Smooth muscle cell (in vitro differentiated cells): ENCODE results near the gene MTCH1. TPM values are rescaled to one million over a fixed set of nuclear protein-coding genes. Genes with fewer than 3 reads are reported as not detected.

Source experiments
- DNase-seq: peaks from one replicate; lab custom pipeline; 2025; ENCODE audit not compliant: unreplicated experiment; lab: John Stamatoyannopoulos, UW
- H2AFZ ChIP-seq: fragments of 200-600 bp; sonication (generic); 2 replicates; pipeline ENCODE4 v1.6.0; 2016; ENCODE audit warnings: antibody characterized with exemption, low read depth, mild to moderate bottlenecking
- H3F3A ChIP-seq: fragments of 200-600 bp; sonication (generic); 2 replicates; pipeline ENCODE4 v1.6.0; 2017; ENCODE audit warnings: antibody characterized with exemption, low read depth
- H3K27ac ChIP-seq: fragments of 200-600 bp; sonication (generic); 2 replicates; pipeline ENCODE4 v1.5.1; 2016; ENCODE audit warnings: low read depth, mild to moderate bottlenecking
- H3K27me3 ChIP-seq: fragments of 200-600 bp; sonication (generic); 2 replicates; pipeline ENCODE4 v1.6.1; 2016; ENCODE audit warnings: low read depth, mild to moderate bottlenecking
- H3K36me3 ChIP-seq: fragments of 200-600 bp; sonication (generic); 2 replicates; pipeline ENCODE4 v1.5.1; 2016; ENCODE audit warnings: low read depth
- H3K4me1 ChIP-seq: fragments of 200-600 bp; sonication (generic); 2 replicates; pipeline ENCODE4 v1.5.1; 2016; ENCODE audit warnings: low read depth
- H3K4me2 ChIP-seq: fragments of 200-600 bp; sonication (generic); 2 replicates; pipeline ENCODE4 v1.6.0; 2016; ENCODE audit warnings: mild to moderate bottlenecking
- H3K4me3 ChIP-seq: fragments of 200-600 bp; sonication (generic); 2 replicates; pipeline ENCODE4 v1.5.1; 2016; ENCODE audit warnings: mild to moderate bottlenecking
- H3K79me2 ChIP-seq: fragments of 200-600 bp; sonication (generic); 2 replicates; pipeline ENCODE4 v1.6.0; 2016; ENCODE audit warnings: low read depth, mild to moderate bottlenecking
- H3K9ac ChIP-seq: fragments of 200-600 bp; sonication (generic); 2 replicates; pipeline ENCODE4 v1.6.0; 2016; ENCODE audit warnings: low read depth
- H3K9me3 ChIP-seq: fragments of 200-600 bp; sonication (generic); replicated peaks from 2 replicates; pipeline ENCODE4 v1.5.1; 2016; ENCODE audit warnings: low read depth
- H4K20me1 ChIP-seq: fragments of 200-600 bp; sonication (generic); 2 replicates; pipeline ENCODE4 v1.6.0; 2016; ENCODE audit warnings: low read depth
- CTCF ChIP-seq: fragments of 200-600 bp; sonication (generic); IDR thresholded peaks from 2 replicates; pipeline ENCODE4 v1.5.1; 2017; ENCODE audit warnings: borderline replicate concordance, mild to moderate bottlenecking, antibody characterized with exemption; ENCODE audit not compliant: insufficient read depth, poor library complexity, severe bottlenecking
- WGBS: methylation state at CpG from one replicate; pipeline ENCODE4 v1.1.7; 2016; ENCODE audit warnings: low lambda C conversion rate; 5-methylcytosine and 5-hydroxymethylcytosine counted together
- polyA plus RNA-seq: library from polyadenylated mRNA; unstranded; fragments of >200 nt; fragmentation: Nextera tagmentation; extraction: Ambion mirVana; gene quantifications from 2 replicates; pipeline ENCODE4 v1.2.1, GENCODE V29; 2016
- total RNA-seq: library from RNA; depleted of rRNA; stranded (reverse); fragments of >200 nt; gene quantifications from 2 replicates; pipeline ENCODE4 v1.2.3, GENCODE V29; 2014

Gene MTCH1
- total and polyA plus RNA-seq, 2 experiments from 2014 or later: 200 to 517 TPM

GRCh38 chr6:36964908-36965307 is 21.1 kb downstream of the MTCH1 start:
- Histone ChIP-seq H3K4me2 (no peak overlapping the region), H2AFZ (no peak overlapping the region), H3K36me3 (peaks cover 11% of the 10 kb centered on the region), H3K4me3 (no peak overlapping the region), H3K4me1 (no peaks in the 10 kb centered on the region), H3K27ac (no peak overlapping the region), H3F3A (peaks cover 8% of the 10 kb centered on the region), H3K27me3 (no peaks in the 10 kb centered on the region), H4K20me1 (peaks cover 5% of the 10 kb centered on the region), H3K9me3 (no peaks in the 10 kb centered on the region), H3K9ac (no peak overlapping the region), H3K79me2 (no peaks in the 10 kb centered on the region)
- whole genome bisulfite sequencing: 90% methylated on average over 4 of the region's 4 CpGs
- no peak for TF ChIP-seq CTCF
- DNase-seq: no peak

- WGBS: 82% methylated on average over 6 of the region's 6 CpGs
- Histone ChIP-seq H3K4me2 (no peak overlapping the region), H3K27me3 (no peaks in the 10 kb centered on the region), H3K27ac (no peak overlapping the region), H3K4me3 (no peak overlapping the region), H2AFZ (no peak overlapping the region), H3K9me3 (no peaks in the 10 kb centered on the region), H4K20me1 (peaks cover 5% of the 10 kb centered on the region), H3K4me1 (no peaks in the 10 kb centered on the region), H3K79me2 (no peaks in the 10 kb centered on the region), H3K9ac (no peak overlapping the region), H3F3A (peaks cover 8% of the 10 kb centered on the region), H3K36me3 (peaks cover 11% of the 10 kb centered on the region)
- no peak for TF ChIP-seq CTCF
- no peak for DNase-seq
These were observed 21.6 kb downstream of the MTCH1 start for GRCh38 chr6:36964349-36964748.

- WGBS: 84% methylated on average over 11 of the region's 11 CpGs
- Histone ChIP-seq H3K79me2 (no peaks in the 10 kb centered on the region), H2AFZ (no peak overlapping the region), H3K4me2 (no peak overlapping the region), H3K4me1 (no peaks in the 10 kb centered on the region), H3K27ac (no peak overlapping the region), H3K4me3 (no peak overlapping the region), H3K9ac (no peak overlapping the region), H3F3A (peaks cover 8% of the 10 kb centered on the region), H3K27me3 (no peaks in the 10 kb centered on the region), H3K9me3 (no peaks in the 10 kb centered on the region), H4K20me1 (peaks cover 5% of the 10 kb centered on the region), H3K36me3 (peaks cover 11% of the 10 kb centered on the region)
- no peak for TF ChIP-seq CTCF
- no peak for DNase-seq
These were observed 22.3 kb downstream of the MTCH1 start for GRCh38 chr6:36963451-36964290.

GRCh38 chr6:36962874-36963273 is 23.1 kb downstream of the MTCH1 start:
- no peaks in the 10 kb centered on the region for H3K9me3 ChIP-seq
- H3K79me2 ChIP-seq: no peaks in the 10 kb centered on the region
- no peak for DNase-seq
- H3K27ac ChIP-seq: no peak overlapping the region
- no peak overlapping the region for H3K4me2 ChIP-seq
- H3F3A ChIP-seq: peaks cover under 1% of the 10 kb centered on the region
- no peaks in the 10 kb centered on the region for H4K20me1 ChIP-seq
- no peaks in the 10 kb centered on the region for H3K27me3 ChIP-seq
- H3K4me1 ChIP-seq: no peaks in the 10 kb centered on the region
- TF ChIP-seq CTCF: no peak
- H2AFZ ChIP-seq: no peak overlapping the region
- WGBS: 77% methylated on average over 12 of the region's 12 CpGs
- H3K4me3 ChIP-seq: no peak overlapping the region
- H3K9ac ChIP-seq: no peak overlapping the region
- peaks cover 4% of the 10 kb centered on the region for H3K36me3 ChIP-seq
